Brain microvascular endothelial cell (primary cell): ENCODE results near the gene CDK17.
"Not testable (repeated sequence)": the region's sequence is repeated elsewhere in the genome, so short reads cannot be mapped to it uniquely, and the experiment has no call there.

Experiments used
- DNase-seq: peaks from one replicate; pipeline ENCODE4 v3.0.0-alpha.2; 2020
- H3K27ac ChIP-seq: fragments of 250-450 bp; sonication (Bioruptor Pico); 2 replicates; pipeline ENCODE4 v1.5.1; 2020; ENCODE audit warnings: mild to moderate bottlenecking, moderate library complexity
- H3K27me3 ChIP-seq: fragments of 250-450 bp; sonication (Bioruptor Pico); replicated peaks from 2 replicates; pipeline ENCODE4 v1.5.1; 2020; ENCODE audit warnings: mild to moderate bottlenecking
- H3K36me3 ChIP-seq: fragments of 250-450 bp; sonication (Bioruptor Pico); replicated peaks from 2 replicates; pipeline ENCODE4 v1.5.1; 2020; ENCODE audit warnings: mild to moderate bottlenecking
- H3K4me3 ChIP-seq: 2 replicates; pipeline ENCODE4 v1.5.1; 2011; ENCODE audit warnings: low read depth, mild to moderate bottlenecking, control low read depth, low read length, moderate library complexity
- in situ Hi-C: cut with HindIII; loops from 2 replicates; pipeline ENCODE4 v1.10.0; 2017; ENCODE audit warnings: low sequenced_read_pairs, low pct_ligation_motif_present
- TF ChIP-seq, protein P1 (sequence below): IDR thresholded peaks from 2 replicates; pipeline ENCODE4 v1.5.1; 2011; ENCODE audit warnings: low read depth, mild to moderate bottlenecking, moderate library complexity, low read length, control low read depth, inconsistent platforms; ENCODE audit errors: missing control alignments

Gene CDK17

DNA sequence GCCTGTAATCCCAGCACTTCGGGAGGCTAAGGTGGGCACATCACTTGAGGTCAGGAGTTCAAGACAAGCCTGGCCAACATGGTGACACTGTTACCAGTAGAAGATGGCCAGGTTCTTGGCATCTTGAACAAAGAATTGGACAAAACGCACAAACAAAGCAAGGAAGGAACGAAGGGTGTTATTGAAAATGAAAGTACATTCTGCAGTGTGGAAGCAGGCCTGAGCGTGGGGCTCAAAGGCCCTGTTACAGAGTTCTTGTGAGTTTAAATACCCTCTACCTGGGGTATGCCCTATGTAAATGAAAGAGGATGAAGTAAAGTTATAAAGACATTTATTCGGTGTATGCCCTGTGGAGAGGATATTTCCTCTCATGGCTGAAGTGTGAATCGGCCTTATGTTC is 20.8 kb upstream of the CDK17 start:
- in situ Hi-C loops: loop anchor here (25.0 kb wide), 1 partner anchor 91 kb away; no protein-coding TSS in a partner anchor
- no peak for DNase-seq
- Histone ChIP-seq H3K27ac (peak overlapping the region; percentile 57), H3K36me3 (no peaks in the 10 kb centered on the region), H3K27me3 (no peaks in the 10 kb centered on the region), H3K4me3 (no peak overlapping the region)
- TF ChIP-seq, protein P1, sequence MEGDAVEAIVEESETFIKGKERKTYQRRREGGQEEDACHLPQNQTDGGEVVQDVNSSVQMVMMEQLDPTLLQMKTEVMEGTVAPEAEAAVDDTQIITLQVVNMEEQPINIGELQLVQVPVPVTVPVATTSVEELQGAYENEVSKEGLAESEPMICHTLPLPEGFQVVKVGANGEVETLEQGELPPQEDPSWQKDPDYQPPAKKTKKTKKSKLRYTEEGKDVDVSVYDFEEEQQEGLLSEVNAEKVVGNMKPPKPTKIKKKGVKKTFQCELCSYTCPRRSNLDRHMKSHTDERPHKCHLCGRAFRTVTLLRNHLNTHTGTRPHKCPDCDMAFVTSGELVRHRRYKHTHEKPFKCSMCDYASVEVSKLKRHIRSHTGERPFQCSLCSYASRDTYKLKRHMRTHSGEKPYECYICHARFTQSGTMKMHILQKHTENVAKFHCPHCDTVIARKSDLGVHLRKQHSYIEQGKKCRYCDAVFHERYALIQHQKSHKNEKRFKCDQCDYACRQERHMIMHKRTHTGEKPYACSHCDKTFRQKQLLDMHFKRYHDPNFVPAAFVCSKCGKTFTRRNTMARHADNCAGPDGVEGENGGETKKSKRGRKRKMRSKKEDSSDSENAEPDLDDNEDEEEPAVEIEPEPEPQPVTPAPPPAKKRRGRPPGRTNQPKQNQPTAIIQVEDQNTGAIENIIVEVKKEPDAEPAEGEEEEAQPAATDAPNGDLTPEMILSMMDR: no peak

DNA sequence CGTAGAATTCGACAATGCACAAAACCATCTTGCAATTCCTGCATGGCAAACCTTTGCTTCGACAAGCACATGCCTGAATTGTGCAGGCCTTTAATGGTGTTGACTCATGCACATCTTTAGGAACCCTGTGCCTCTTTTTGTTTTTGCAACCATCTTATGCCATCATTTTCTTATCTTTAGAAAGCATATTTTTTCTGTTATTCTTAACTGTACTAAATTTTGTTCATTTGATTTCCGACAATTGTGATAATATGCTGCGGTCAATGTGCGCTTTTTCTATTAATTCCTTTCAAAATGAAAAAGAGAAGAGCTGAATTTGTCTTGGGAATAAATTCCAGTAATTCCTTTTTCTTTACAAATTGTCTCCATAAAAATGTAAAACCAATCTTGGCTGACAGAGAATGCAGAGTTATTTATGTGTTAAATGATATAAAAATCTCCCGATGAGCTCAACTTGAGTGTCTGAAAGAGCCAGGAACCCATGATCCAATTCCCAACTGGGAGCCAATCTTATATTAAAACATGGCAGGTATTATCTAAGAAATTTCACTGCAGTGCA is 20.1 kb upstream of the CDK17 start:
- TF ChIP-seq, protein P1: no peak
- no peak for DNase-seq
- no peaks in the 10 kb centered on the region for H3K27me3 ChIP-seq
- no peak overlapping the region for H3K4me3 ChIP-seq
- in situ Hi-C loops: loop anchor here (25.0 kb wide), 1 partner anchor 92 kb away; no protein-coding TSS in a partner anchor
- no peaks in the 10 kb centered on the region for H3K36me3 ChIP-seq
- H3K27ac ChIP-seq: peak overlapping the region; percentile 57

DNA sequence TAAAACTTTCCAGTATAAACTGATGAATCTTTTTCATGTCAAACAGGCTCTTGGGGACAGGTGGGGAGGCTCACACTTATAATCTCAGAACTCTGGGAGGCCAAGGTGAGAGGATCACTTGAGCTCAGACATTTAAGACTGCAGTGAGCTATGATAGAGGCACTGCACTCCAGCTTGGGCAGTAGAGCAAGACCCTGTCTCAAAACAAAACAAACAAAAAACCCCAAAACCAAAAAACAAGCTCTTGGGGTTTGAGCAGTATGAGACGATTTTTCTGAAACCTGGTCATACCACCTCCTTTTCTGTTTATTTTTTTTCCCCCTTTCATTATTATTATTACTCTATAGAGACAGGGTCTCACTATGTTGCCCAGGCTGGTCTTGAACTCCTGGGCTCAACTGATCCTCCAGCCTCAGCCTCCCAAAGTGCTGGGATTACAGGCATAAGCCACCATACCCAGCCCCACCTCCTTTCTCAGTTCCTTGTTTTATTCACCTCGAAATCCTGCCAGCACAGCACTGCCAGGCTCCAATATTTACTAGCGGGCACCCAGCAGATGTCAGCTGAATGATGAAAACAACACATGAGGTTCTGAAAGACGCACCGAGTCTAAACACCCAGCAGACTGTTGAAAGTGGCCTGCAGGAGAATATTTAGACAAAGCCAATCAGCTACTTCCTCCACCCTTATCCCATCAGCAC is 19.5 kb upstream of the CDK17 start:
- H3K4me3 ChIP-seq: no peak overlapping the region
- TF ChIP-seq, protein P1: no peak
- no peaks in the 10 kb centered on the region for H3K36me3 ChIP-seq
- H3K27ac ChIP-seq: no peak overlapping the region
- DNase-seq: no peak
- in situ Hi-C loops: loop anchor here (25.0 kb wide), 1 partner anchor 93 kb away; no protein-coding TSS in a partner anchor
- H3K27me3 ChIP-seq: no peaks in the 10 kb centered on the region

DNA sequence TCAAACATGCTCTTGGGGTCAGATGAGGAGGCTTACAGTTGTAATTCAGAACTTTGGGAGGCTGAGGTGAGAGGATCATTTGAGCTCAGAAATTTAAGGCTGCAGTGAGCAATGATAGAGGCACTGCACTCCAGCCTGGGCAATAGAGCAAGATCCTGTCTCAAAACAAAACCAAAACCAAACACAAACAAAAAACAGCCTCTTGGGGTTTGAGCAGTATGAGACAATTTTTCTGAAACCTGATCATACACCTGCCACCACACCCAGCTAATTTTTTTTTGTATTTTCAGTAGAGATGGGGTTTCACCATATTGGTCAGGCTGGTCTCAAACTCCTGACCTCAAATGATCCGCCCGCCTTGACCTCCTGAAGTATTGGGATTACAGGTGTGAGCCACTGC is 17.4 kb upstream of the CDK17 start:
- not testable (repeated sequence) for H3K27me3 ChIP-seq, H3K27ac ChIP-seq, DNase-seq, H3K4me3 ChIP-seq, H3K36me3 ChIP-seq
- in situ Hi-C loops: loop anchor here (25.0 kb wide), 1 partner anchor 95 kb away; no protein-coding TSS in a partner anchor

DNA sequence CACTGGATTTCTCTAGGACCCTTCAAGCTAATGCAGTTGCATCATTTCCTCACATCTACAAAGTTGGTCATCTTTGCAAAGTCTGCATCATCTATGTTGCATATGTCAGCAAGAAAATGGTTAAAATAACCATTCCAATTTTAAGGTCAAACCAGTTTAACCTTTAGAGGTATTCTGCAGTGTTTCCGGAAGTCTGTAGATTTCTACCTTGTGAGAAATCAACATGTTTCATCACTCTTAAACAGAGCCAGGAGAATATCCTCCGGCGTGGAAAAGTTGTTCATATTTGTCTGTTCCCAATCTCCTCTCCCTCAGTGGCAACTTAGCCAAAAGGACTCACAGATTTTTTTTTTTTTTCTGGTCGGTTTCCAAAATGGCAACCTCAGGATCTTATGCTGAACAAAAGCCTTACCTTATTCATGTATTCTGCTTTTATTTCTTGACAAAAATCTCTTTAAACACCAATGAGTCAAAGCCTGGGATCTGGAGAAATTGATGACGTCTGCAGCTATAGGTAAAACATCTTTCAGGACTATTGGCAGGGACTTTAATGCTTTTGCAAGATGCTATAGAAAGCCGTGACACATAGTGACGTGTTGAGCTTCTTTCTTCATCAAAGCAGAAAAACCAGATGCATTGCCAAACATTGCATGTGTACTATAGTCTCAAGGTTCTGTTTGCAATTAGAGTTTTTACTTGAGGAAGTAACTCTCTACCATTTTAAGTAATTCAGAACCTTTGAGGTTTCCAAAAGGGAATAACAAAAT is 16.0 kb upstream of the CDK17 start:
- peak; percentile 51 for DNase-seq
- in situ Hi-C loops: loop anchor here (25.0 kb wide), 1 partner anchor 96 kb away; no protein-coding TSS in a partner anchor
- Histone ChIP-seq H3K4me3 (no peak overlapping the region), H3K36me3 (no peaks in the 10 kb centered on the region), H3K27ac (peak overlapping the region; percentile 70), H3K27me3 (no peaks in the 10 kb centered on the region)
- TF ChIP-seq, protein P1: no peak

DNA sequence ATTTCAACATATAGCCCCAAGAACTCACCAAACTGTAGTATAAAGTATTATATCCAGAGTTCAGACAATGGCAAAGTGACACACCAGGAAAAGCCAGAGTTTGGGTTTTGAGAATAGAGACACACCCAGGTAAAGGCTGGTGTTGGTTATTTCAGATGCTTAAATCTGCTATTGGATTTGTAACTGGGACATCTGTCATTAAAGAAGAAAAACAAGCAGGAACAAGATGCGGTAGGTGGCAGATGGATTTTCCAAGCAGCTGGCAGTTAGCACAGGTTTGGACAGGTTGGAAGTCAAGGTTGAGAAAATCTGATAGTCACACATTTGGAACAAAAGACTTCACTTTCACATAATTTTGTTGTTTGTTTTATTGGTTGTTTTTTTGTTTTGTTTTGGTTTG is 14.4 kb upstream of the CDK17 start:
- in situ Hi-C loops: loop anchor here (25.0 kb wide), 1 partner anchor 98 kb away; no protein-coding TSS in a partner anchor
- Histone ChIP-seq H3K27ac (no peak overlapping the region), H3K36me3 (no peaks in the 10 kb centered on the region), H3K4me3 (no peak overlapping the region), H3K27me3 (no peaks in the 10 kb centered on the region)
- TF ChIP-seq, protein P1: no peak
- no peak for DNase-seq
